Adrenal gland (tissue), 12 donors: ENCODE measurements around the gene TGFBR3. TPM values are rescaled to one million over a fixed set of nuclear protein-coding genes. Genes with fewer than 3 reads are reported as not detected.

Experiments
- DNase-seq, 7 donors: peaks; one replicate each; pipeline ENCODE4 v3.0.0-alpha.2; 2019 to 2020
- H3K27ac ChIP-seq, 5 donors: fragments of 200-600 bp; sonication (generic) in 4 of 5; 1 replicate in 3 of 5; 2 replicates in 2 of 5; pipeline versions ENCODE4 v1.5.1 to v1.8.0; 2016 to 2020; ENCODE audit warnings: mild to moderate bottlenecking in 1 of 5
- H3K27me3 ChIP-seq: fragments of 200-600 bp; 2 replicates; pipeline ENCODE4 v1.8.0; 2021
- H3K36me3 ChIP-seq, 2 donors: fragments of 200-600 bp; replicated peaks in 1 of 2; 1 replicate in 1 of 2; 2 replicates in 1 of 2; pipeline versions ENCODE4 v1.5.1 to v1.8.0; 2018 to 2022
- H3K4me1 ChIP-seq, 2 donors: fragments of 200-600 bp; replicated peaks in 1 of 2; 1 replicate in 1 of 2; 2 replicates in 1 of 2; pipeline versions ENCODE4 v1.5.1 to v1.8.0; 2018 to 2021
- H3K4me3 ChIP-seq, 4 donors: fragments of 200-600 bp; sonication (generic) in 3 of 4; one replicate each; pipeline ENCODE4 v1.5.1; 2016 to 2018
- H3K9me3 ChIP-seq, 3 donors: fragments of 200-600 bp; sonication (generic) in 1 of 3; replicated peaks in 1 of 3; 1 replicate in 2 of 3; 2 replicates in 1 of 3; pipeline versions ENCODE4 v1.5.1 to v1.8.0; 2016 to 2021
- CTCF ChIP-seq, 6 experiments: fragments of 450-650 bp in 4 of 6; fragments of 200-600 bp in 2 of 6; sonication (generic) in 1 of 6; IDR thresholded peaks; 1 replicate in 5 of 6; 2 replicates in 1 of 6; pipeline versions ENCODE4 v1.5.1 to v1.8.0; 2016 to 2021; ENCODE audit warnings: antibody characterized with exemption in 6 of 6, mild to moderate bottlenecking in 2 of 6, moderate library complexity in 1 of 6
- POLR2A ChIP-seq, 2 donors: fragments of 450-650 bp; IDR thresholded peaks; one replicate each; pipeline ENCODE4 v1.6.1; 2017; ENCODE audit warnings: antibody characterized with exemption in 2 of 2, mild to moderate bottlenecking in 2 of 2, moderate library complexity in 1 of 2
- WGBS, 4 donors: extraction: QIAGEN DNeasy Blood & Tissue Kit in 2 of 4; methylation state at CpG; one replicate each; pipeline versions ENCODE4 v1.1.5 to v1.1.7; 2013 to 2017; 5-methylcytosine and 5-hydroxymethylcytosine counted together
- intact Hi-C, 2 donors: fragments of 100-400 bp; cut with DNase I; formaldehyde crosslinking; loops; one replicate each; pipeline versions ENCODE4 v1.14.1 to v1.15.0; 2022 to 2023
- polyA plus RNA-seq, 3 donors: library from polyadenylated mRNA; stranded (reverse); fragments of 200-250 nt in 2 of 3; fragments of 350-450 nt in 1 of 3; fragmentation: Illumina TruSeq in 1 of 3; extraction: RNeasy Lipid Tissue Mini Kit (QIAGEN cat#74804) in 1 of 3; gene quantifications; one replicate each; pipeline ENCODE4 v1.2.3, GENCODE V29; 2013 to 2014
- total RNA-seq, 9 donors: library from RNA; depleted of rRNA in 4 of 9; stranded (reverse); fragments of >200 nt in 4 of 9; fragments of 120-200 nt in 1 of 9; fragmentation: NEBNext Ultra II Directional in 1 of 9; extraction: Animal tissue kit (Norgen Biotek cat#: 25700) in 1 of 9; gene quantifications; one replicate each; pipeline versions ENCODE4 v1.1.0 to v1.2.4, GENCODE V29; 2013 to 2023
- donor health status: healthy with polysubstance abuse.
- donor health status: Bipolar disorder and iron deficiency.
- donor health status: DM: yes; HTN: yes; CAD: no.
- donor health status: DM: no; HTN: no; CAD: no.
- donor health status: DM: no; HTN: no; CAD: no.
- donor health status: DM: yes; HTN: yes; CAD: no.

The TGFBR3 gene
- total and polyA plus RNA-seq, 12 donors: 13.9 to 340 (median 148) TPM

- H3K4me3 ChIP-seq: no peak overlapping the region
- H3K9me3 ChIP-seq: no peaks in the 10 kb centered on the region
- H3K36me3 ChIP-seq: peaks cover 0 to 16% of the 10 kb centered on the region in 2 donors
- TF ChIP-seq CTCF (IDR thresholded peaks at IDR 0.05) (no peak), POLR2A (IDR thresholded peaks at IDR 0.05) (no peak)
- intact Hi-C loops: no loop called here
- H3K4me1 ChIP-seq: peaks cover 14 to 66% of the 10 kb centered on the region in 2 donors
- DNase-seq: peak in 2 of 7 donors; percentile 32 to 61
- 66 to 79% (median 76%) methylated on average over 6 of the region's 6 CpGs for WGBS, 4 donors
- H3K27me3 ChIP-seq: no peaks in the 10 kb centered on the region
- H3K27ac ChIP-seq: peak overlapping the region; percentile 21 to 75 (median 69)
Observed at GRCh38 chr1:91755702-91756287, 130.2 kb downstream of the TGFBR3 start.

- TF ChIP-seq POLR2A (IDR thresholded peaks at IDR 0.05) (no peak), CTCF (IDR thresholded peaks at IDR 0.05) (no peak)
- Histone ChIP-seq H3K27me3 (no peaks in the 10 kb centered on the region), H3K9me3 (no peaks in the 10 kb centered on the region), H3K4me3 (no peak overlapping the region), H3K27ac (peak overlapping the region; percentile 21 to 75 (median 69)), H3K4me1 (peaks cover 21 to 66% of the 10 kb centered on the region in 2 donors), H3K36me3 (peaks cover 0 to 16% of the 10 kb centered on the region in 2 donors)
- WGBS, 4 donors: 67 to 82% (median 76%) methylated on average over 12 of the region's 12 CpGs
- no peak for DNase-seq
- intact Hi-C loops: no loop called here
Observed at GRCh38 chr1:91754816-91755580, 131.0 kb downstream of the TGFBR3 start.

GRCh38 chr1:91754348-91754747, 131.6 kb downstream of the TGFBR3 start:
- peaks cover 25 to 66% of the 10 kb centered on the region in 2 donors for H3K4me1 ChIP-seq
- TF ChIP-seq POLR2A (IDR thresholded peaks at IDR 0.05): no peak
- no peak for TF ChIP-seq CTCF (IDR thresholded peaks at IDR 0.05)

GRCh38 chr1:91753878-91754277, 132.1 kb downstream of the TGFBR3 start:
- WGBS, 4 donors: 81 to 86% (median 83%) methylated on average over 3 of the region's 3 CpGs
- Histone ChIP-seq H3K36me3 (peaks cover 0 to 16% of the 10 kb centered on the region in 2 donors), H3K27ac (peak overlapping the region in 2 of 5 donors; percentile 31 to 75), H3K27me3 (no peaks in the 10 kb centered on the region), H3K4me3 (no peak overlapping the region), H3K9me3 (no peaks in the 10 kb centered on the region), H3K4me1 (peaks cover 25 to 63% of the 10 kb centered on the region in 2 donors)
- DNase-seq: no peak
- intact Hi-C loops: no loop called here
- TF ChIP-seq POLR2A (IDR thresholded peaks at IDR 0.05) (no peak), CTCF (IDR thresholded peaks at IDR 0.05) (no peak)

More at GRCh38 chr1:91754348-91754747, 131.6 kb downstream of the TGFBR3 start:
- Histone ChIP-seq H3K27me3 (no peaks in the 10 kb centered on the region), H3K36me3 (peaks cover 0 to 16% of the 10 kb centered on the region in 2 donors), H3K4me3 (no peak overlapping the region), H3K27ac (peak overlapping the region in 3 of 5 donors; percentile 21 to 75 (median 31)), H3K9me3 (no peaks in the 10 kb centered on the region)
- 60 to 71% (median 62%) methylated on average over 3 of the region's 3 CpGs for WGBS, 4 donors
- no peak for DNase-seq
- intact Hi-C loops: no loop called here
